Measurements from ENCODE around the gene DLGAP1.
A peak's percentile ranks its signal among the peaks of the same experiment; 100 is the strongest.

Gene DLGAP1

GRCh38 chr18:3855966-3856365 is 599.1 kb downstream of the DLGAP1 start:
- no peak for DNase-seq
- Histone ChIP-seq H3K27ac (no peak overlapping the region), H3K27me3 (ENCODE audit: insufficient read depth, low read depth, severe bottlenecking) (peaks cover 2% of the 10 kb centered on the region), H3K9me3 (ENCODE audit: severe bottlenecking) (no peaks in the 10 kb centered on the region), H3K4me3 (ENCODE audit: low read depth, low read length) (no peak overlapping the region), H3K36me3 (no peaks in the 10 kb centered on the region)
- no peak for TF ChIP-seq CTCF (IDR thresholded peaks at IDR 0.05; ENCODE audit: low read depth, low read length)

GRCh38 chr18:3852321-3852720 is 602.8 kb downstream of the DLGAP1 start:
- DNase-seq: no peak
- H3K9me3 ChIP-seq (ENCODE audit: severe bottlenecking): no peaks in the 10 kb centered on the region
- TF ChIP-seq CTCF (IDR thresholded peaks at IDR 0.05; ENCODE audit: low read depth, low read length): peak; percentile 16; the same call in 1 of the 2 replicates

GRCh38 chr18:3851159-3851558 is 603.9 kb downstream of the DLGAP1 start:
- no peaks in the 10 kb centered on the region for H3K27me3 ChIP-seq (ENCODE audit: insufficient read depth, low read depth, severe bottlenecking)
- no peak overlapping the region for H3K4me3 ChIP-seq (ENCODE audit: low read depth, low read length)
- H3K36me3 ChIP-seq: no peaks in the 10 kb centered on the region
- TF ChIP-seq CTCF (IDR thresholded peaks at IDR 0.05; ENCODE audit: low read depth, low read length): no peak
- H3K27ac ChIP-seq: no peak overlapping the region
- no peaks in the 10 kb centered on the region for H3K9me3 ChIP-seq (ENCODE audit: severe bottlenecking)
- DNase-seq: no peak

More at GRCh38 chr18:3852321-3852720, 602.8 kb downstream of the DLGAP1 start:
- no peak overlapping the region for H3K27ac ChIP-seq
- H3K27me3 ChIP-seq (ENCODE audit: insufficient read depth, low read depth, severe bottlenecking): no peaks in the 10 kb centered on the region
- no peak overlapping the region for H3K4me3 ChIP-seq (ENCODE audit: low read depth, low read length)
- no peaks in the 10 kb centered on the region for H3K36me3 ChIP-seq

- Histone ChIP-seq H3K9me3 (ENCODE audit: severe bottlenecking) (no peaks in the 10 kb centered on the region), H3K4me3 (ENCODE audit: low read depth, low read length) (no peak overlapping the region), H3K36me3 (no peaks in the 10 kb centered on the region), H3K27me3 (ENCODE audit: insufficient read depth, low read depth, severe bottlenecking) (no peaks in the 10 kb centered on the region), H3K27ac (no peak overlapping the region)
- no peak for DNase-seq
- no peak for TF ChIP-seq CTCF (IDR thresholded peaks at IDR 0.05; ENCODE audit: low read depth, low read length)
Observed at GRCh38 chr18:3848316-3848715, 606.8 kb downstream of the DLGAP1 start.

- no peaks in the 10 kb centered on the region for H3K27me3 ChIP-seq (ENCODE audit: insufficient read depth, low read depth, severe bottlenecking)
- H3K4me3 ChIP-seq (ENCODE audit: low read depth, low read length): no peak overlapping the region
- no peaks in the 10 kb centered on the region for H3K9me3 ChIP-seq (ENCODE audit: severe bottlenecking)
- no peaks in the 10 kb centered on the region for H3K36me3 ChIP-seq
- no peak for DNase-seq
- H3K27ac ChIP-seq: no peak overlapping the region
- no peak for TF ChIP-seq CTCF (IDR thresholded peaks at IDR 0.05; ENCODE audit: low read depth, low read length)
Observed at GRCh38 chr18:3845161-3845560, 609.9 kb downstream of the DLGAP1 start.

- H3K36me3 ChIP-seq: no peaks in the 10 kb centered on the region
- no peak overlapping the region for H3K4me3 ChIP-seq (ENCODE audit: low read depth, low read length)
- TF ChIP-seq CTCF (IDR thresholded peaks at IDR 0.05; ENCODE audit: low read depth, low read length): no peak
- H3K9me3 ChIP-seq (ENCODE audit: severe bottlenecking): no peaks in the 10 kb centered on the region
- no peak for DNase-seq
- peaks cover 8% of the 10 kb centered on the region for H3K27me3 ChIP-seq (ENCODE audit: insufficient read depth, low read depth, severe bottlenecking)
- H3K27ac ChIP-seq: no peak overlapping the region
Observed at GRCh38 chr18:3842844-3843243, 612.3 kb downstream of the DLGAP1 start.

Data from WERI-Rb-1 (cell line).